HepG2 (cell line): ENCODE data around the gene KSR1. TPM values are rescaled to one million over a fixed set of nuclear protein-coding genes. Genes with fewer than 3 reads are reported as not detected.

Experiments used
- AGO2 ChIP-seq: fragments of 200-400 bp; formaldehyde crosslinking; optimal IDR thresholded peaks from 2 replicates; pipeline ENCODE3; 2017; ENCODE audit warnings: mild to moderate bottlenecking, low read depth, low read length, moderate library complexity
- CCAR2 ChIP-seq: fragments of 200-400 bp; formaldehyde crosslinking; optimal IDR thresholded peaks from 2 replicates; pipeline ENCODE3; 2018; ENCODE audit warnings: low read depth, mild to moderate bottlenecking, low read length, moderate library complexity
- GTF3A ChIP-seq: sonication (generic); formaldehyde crosslinking; conservative IDR thresholded peaks from 2 replicates; pipeline ENCODE4 v1.4.0; 2020; ENCODE audit warnings: mild to moderate bottlenecking, missing genetic modification reagents
- MZF1 ChIP-seq: sonication (generic); formaldehyde crosslinking; IDR thresholded peaks from 2 replicates; pipeline ENCODE4 v1.8.1; 2023; ENCODE audit warnings: mild to moderate bottlenecking, missing genetic modification reagents, borderline replicate concordance
- RAD51 ChIP-seq: fragments of 450-650 bp; IDR thresholded peaks from 2 replicates; pipeline ENCODE4 v1.6.1; 2016; ENCODE audit warnings: borderline replicate concordance
- RARA ChIP-seq: IDR thresholded peaks from 2 replicates; pipeline ENCODE4 v1.6.1; 2016; ENCODE audit warnings: missing genetic modification reagents, missing compliant biosample characterization
- SMAD1 ChIP-seq: sonication (generic); formaldehyde crosslinking; IDR thresholded peaks from 2 replicates; pipeline ENCODE4 v1.4.0; 2020; ENCODE audit warnings: missing genetic modification reagents, low read depth, mild to moderate bottlenecking, borderline replicate concordance
- SSRP1 ChIP-seq: IDR thresholded peaks from 2 replicates; pipeline ENCODE4 v1.6.1; 2016; ENCODE audit warnings: control low read depth
- STAG1 ChIP-seq: sonication (generic); formaldehyde crosslinking; IDR thresholded peaks from 2 replicates; pipeline ENCODE4 v1.4.0; 2020; ENCODE audit warnings: missing genetic modification reagents
- ZBTB8A ChIP-seq: sonication (generic); formaldehyde crosslinking; IDR thresholded peaks from 2 replicates; pipeline ENCODE4 v1.4.0; 2020; ENCODE audit warnings: mild to moderate bottlenecking, low read depth, missing genetic modification reagents, borderline replicate concordance
- ZC3H4 ChIP-seq: sonication (generic); formaldehyde crosslinking; IDR thresholded peaks from 2 replicates; pipeline ENCODE4 v1.4.0; 2020; ENCODE audit warnings: missing genetic modification reagents, borderline replicate concordance
- ZNF510 ChIP-seq: sonication (generic); formaldehyde crosslinking; IDR thresholded peaks from 2 replicates; pipeline ENCODE4 v1.4.0; 2020; ENCODE audit warnings: low read depth, mild to moderate bottlenecking, missing genetic modification reagents
- ZNF691 ChIP-seq: sonication (generic); formaldehyde crosslinking; IDR thresholded peaks from 2 replicates; pipeline ENCODE4 v1.4.0; 2020; ENCODE audit warnings: missing genetic modification reagents, low read depth, mild to moderate bottlenecking, borderline replicate concordance
- polyA plus RNA-seq, 8 experiments: library from polyadenylated mRNA; depleted of rRNA in 3 of 8; stranded (reverse) in 7 of 8; unstranded in 1 of 8; fragments of >200 nt; fragmentation: Illumina TruSeq in 4 of 8; extraction: Trizol in 4 of 8; gene quantifications; 2 replicates each; pipeline versions ENCODE4 v1.2.1 to v1.2.3, GENCODE V29; 2011 to 2016; ENCODE audit warnings: low read depth in 4 of 8, missing spikeins in 1 of 8, mixed read lengths in 1 of 8; ENCODE audit not compliant: insufficient read depth in 1 of 8
- total RNA-seq, 5 experiments: library from RNA; depleted of rRNA; stranded (reverse); fragments of >200 nt; fragmentation: Illumina TruSeq; extraction: Trizol; gene quantifications; 2 replicates each; pipeline ENCODE4 v1.2.3, GENCODE V29; 2016; ENCODE audit warnings: low read depth in 1 of 5
- TF ChIP-seq, protein P1 (sequence below): sonication (generic); formaldehyde crosslinking; IDR thresholded peaks from 2 replicates; pipeline ENCODE4 v1.4.0; 2020; ENCODE audit warnings: low read depth, missing genetic modification reagents
- TF ChIP-seq, protein P2 (sequence below), 2 experiments: sonication (generic) in 1 of 2; formaldehyde crosslinking in 1 of 2; IDR thresholded peaks; 2 replicates each; pipeline versions ENCODE4 v1.4.0 to v1.6.1; 2018 to 2020; ENCODE audit warnings: missing genetic modification reagents in 2 of 2, borderline replicate concordance in 1 of 2, low read depth in 1 of 2, mild to moderate bottlenecking in 1 of 2, missing biosample characterization in 1 of 2
- TF ChIP-seq, protein P3 (sequence below): sonication (generic); formaldehyde crosslinking; conservative IDR thresholded peaks from 2 replicates; pipeline ENCODE4 v1.8.0; 2022; ENCODE audit warnings: low read depth, missing genetic modification reagents
- TF ChIP-seq, protein P4 (sequence below): conservative IDR thresholded peaks from 2 replicates; pipeline ENCODE4 v1.6.1; 2018; ENCODE audit warnings: missing genetic modification reagents
- TF ChIP-seq, protein P5 (sequence below): sonication (generic); formaldehyde crosslinking; IDR thresholded peaks from 2 replicates; pipeline ENCODE4 v1.8.0; 2022; ENCODE audit warnings: missing genetic modification reagents, mild to moderate bottlenecking, inconsistent platforms, borderline replicate concordance

KSR1 gene
- total and polyA plus RNA-seq, 2 of the 13 experiments (the other 11 are each of a cell fraction or from before 2014, with no cell fraction given) = 10.1 to 16.6 TPM

DNA sequence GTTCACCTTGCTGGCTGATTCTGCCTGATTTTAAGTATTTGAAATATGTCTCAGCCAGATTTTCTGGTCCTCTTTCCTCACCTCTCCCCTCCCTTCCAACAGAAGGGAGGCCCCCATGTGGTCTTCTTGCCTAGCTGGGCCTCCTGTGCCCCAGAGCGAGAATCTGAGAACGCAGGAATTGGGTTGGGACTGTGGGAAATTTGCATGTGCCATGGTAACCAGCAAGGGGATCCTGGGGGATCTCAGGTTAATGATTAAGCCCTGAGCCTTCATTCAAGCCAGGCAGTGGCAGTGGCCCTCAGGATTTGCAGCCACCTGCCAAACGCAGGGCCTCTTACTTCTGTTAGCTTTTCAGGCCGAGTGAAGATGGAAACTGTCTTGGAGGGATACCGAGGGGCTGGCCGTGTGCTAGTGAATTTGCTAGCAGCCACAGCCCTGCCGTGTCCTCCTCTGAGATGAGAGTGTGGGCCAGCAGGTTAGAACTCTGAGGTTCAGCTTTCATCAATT, 40.2 kb downstream of the KSR1 start (continued):
- TF ChIP-seq AGO2 (no peak), CCAR2 (no peak), SMAD1 (CRISPR knock-in tag) (no peak), SSRP1 (CRISPR knock-in tag) (no peak), RARA (CRISPR knock-in tag) (no peak), STAG1 (CRISPR knock-in tag) (peak; percentile 23; the same call in 1 of the 2 replicates), RAD51 (no peak), ZBTB8A (CRISPR knock-in tag) (no peak), ZC3H4 (CRISPR knock-in tag) (no peak), ZNF691 (no peak), ZNF510 (CRISPR knock-in tag) (no peak), GTF3A (CRISPR knock-in tag) (no peak), MZF1 (no peak)
- TF ChIP-seq, protein P1, sequence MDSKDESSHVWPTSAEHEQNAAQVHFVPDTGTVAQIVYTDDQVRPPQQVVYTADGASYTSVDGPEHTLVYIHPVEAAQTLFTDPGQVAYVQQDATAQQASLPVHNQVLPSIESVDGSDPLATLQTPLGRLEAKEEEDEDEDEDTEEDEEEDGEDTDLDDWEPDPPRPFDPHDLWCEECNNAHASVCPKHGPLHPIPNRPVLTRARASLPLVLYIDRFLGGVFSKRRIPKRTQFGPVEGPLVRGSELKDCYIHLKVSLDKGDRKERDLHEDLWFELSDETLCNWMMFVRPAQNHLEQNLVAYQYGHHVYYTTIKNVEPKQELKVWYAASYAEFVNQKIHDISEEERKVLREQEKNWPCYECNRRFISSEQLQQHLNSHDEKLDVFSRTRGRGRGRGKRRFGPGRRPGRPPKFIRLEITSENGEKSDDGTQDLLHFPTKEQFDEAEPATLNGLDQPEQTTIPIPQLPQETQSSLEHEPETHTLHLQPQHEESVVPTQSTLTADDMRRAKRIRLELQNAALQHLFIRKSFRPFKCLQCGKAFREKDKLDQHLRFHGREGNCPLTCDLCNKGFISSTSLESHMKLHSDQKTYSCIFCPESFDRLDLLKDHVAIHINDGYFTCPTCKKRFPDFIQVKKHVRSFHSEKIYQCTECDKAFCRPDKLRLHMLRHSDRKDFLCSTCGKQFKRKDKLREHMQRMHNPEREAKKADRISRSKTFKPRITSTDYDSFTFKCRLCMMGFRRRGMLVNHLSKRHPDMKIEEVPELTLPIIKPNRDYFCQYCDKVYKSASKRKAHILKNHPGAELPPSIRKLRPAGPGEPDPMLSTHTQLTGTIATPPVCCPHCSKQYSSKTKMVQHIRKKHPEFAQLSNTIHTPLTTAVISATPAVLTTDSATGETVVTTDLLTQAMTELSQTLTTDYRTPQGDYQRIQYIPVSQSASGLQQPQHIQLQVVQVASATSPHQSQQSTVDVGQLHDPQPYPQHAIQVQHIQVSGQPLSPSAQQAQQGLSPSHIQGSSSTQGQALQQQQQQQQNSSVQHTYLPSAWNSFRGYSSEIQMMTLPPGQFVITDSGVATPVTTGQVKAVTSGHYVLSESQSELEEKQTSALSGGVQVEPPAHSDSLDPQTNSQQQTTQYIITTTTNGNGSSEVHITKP = no peak
- TF ChIP-seq, protein P2, sequence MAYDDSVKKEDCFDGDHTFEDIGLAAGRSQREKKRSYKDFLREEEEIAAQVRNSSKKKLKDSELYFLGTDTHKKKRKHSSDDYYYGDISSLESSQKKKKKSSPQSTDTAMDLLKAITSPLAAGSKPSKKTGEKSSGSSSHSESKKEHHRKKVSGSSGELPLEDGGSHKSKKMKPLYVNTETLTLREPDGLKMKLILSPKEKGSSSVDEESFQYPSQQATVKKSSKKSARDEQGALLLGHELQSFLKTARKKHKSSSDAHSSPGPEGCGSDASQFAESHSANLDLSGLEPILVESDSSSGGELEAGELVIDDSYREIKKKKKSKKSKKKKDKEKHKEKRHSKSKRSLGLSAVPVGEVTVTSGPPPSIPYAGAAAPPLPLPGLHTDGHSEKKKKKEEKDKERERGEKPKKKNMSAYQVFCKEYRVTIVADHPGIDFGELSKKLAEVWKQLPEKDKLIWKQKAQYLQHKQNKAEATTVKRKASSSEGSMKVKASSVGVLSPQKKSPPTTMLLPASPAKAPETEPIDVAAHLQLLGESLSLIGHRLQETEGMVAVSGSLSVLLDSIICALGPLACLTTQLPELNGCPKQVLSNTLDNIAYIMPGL (CRISPR knock-in tag; IDR thresholded peaks at IDR 0.05; ENCODE audit: borderline replicate concordance in 1 of 2, low read depth in 1 of 2) = 0 out of 4 replicates have a peak, but pooled peaks of 1 of the 2 experiments have one; percentile 43
- TF ChIP-seq, protein P3, sequence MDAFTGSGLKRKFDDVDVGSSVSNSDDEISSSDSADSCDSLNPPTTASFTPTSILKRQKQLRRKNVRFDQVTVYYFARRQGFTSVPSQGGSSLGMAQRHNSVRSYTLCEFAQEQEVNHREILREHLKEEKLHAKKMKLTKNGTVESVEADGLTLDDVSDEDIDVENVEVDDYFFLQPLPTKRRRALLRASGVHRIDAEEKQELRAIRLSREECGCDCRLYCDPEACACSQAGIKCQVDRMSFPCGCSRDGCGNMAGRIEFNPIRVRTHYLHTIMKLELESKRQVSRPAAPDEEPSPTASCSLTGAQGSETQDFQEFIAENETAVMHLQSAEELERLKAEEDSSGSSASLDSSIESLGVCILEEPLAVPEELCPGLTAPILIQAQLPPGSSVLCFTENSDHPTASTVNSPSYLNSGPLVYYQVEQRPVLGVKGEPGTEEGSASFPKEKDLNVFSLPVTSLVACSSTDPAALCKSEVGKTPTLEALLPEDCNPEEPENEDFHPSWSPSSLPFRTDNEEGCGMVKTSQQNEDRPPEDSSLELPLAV (CRISPR knock-in tag) = no peak
- TF ChIP-seq, protein P4, sequence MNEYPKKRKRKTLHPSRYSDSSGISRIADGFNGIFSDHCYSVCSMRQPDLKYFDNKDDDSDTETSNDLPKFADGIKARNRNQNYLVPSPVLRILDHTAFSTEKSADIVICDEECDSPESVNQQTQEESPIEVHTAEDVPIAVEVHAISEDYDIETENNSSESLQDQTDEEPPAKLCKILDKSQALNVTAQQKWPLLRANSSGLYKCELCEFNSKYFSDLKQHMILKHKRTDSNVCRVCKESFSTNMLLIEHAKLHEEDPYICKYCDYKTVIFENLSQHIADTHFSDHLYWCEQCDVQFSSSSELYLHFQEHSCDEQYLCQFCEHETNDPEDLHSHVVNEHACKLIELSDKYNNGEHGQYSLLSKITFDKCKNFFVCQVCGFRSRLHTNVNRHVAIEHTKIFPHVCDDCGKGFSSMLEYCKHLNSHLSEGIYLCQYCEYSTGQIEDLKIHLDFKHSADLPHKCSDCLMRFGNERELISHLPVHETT (CRISPR knock-in tag) = no peak
- TF ChIP-seq, protein P5, sequence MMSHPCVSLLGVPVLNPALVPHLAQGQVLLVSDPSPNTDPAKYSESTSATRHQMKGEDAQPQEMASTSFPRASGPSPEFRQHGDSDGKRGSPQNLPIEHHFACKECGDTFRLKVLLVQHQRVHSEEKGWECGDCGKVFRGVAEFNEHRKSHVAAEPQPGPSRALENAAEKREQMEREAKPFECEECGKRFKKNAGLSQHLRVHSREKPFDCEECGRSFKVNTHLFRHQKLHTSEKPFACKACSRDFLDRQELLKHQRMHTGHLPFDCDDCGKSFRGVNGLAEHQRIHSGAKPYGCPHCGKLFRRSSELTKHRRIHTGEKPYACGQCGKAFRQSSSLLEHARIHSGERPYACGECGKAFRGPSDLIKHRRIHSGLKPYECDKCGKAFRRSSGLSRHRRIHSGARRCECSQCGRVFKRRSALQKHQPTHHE (CRISPR knock-in tag) = no peak
